Thyroid gland (tissue), 4 donors: ENCODE results near the gene PLCD4.
A peak's percentile ranks its signal among the peaks of the same experiment; 100 is the strongest.

ENCODE experiments used
- CTCF ChIP-seq, 6 experiments: fragments of 200-600 bp in 3 of 6; fragments of 450-650 bp in 3 of 6; sonication (generic) in 3 of 6; IDR thresholded peaks; one replicate each; pipeline ENCODE4 v1.5.1; 2016 to 2019; ENCODE audit warnings: antibody characterized with exemption in 6 of 6, mild to moderate bottlenecking in 2 of 6, inconsistent platforms in 1 of 6, moderate library complexity in 1 of 6
- POLR2A ChIP-seq, 2 donors: fragments of 450-650 bp; IDR thresholded peaks; one replicate each; pipeline ENCODE4 v1.6.1; 2017; ENCODE audit warnings: antibody characterized with exemption in 2 of 2, mild to moderate bottlenecking in 2 of 2, moderate library complexity in 1 of 2

- no peak for TF ChIP-seq POLR2A (IDR thresholded peaks at IDR 0.05)
- TF ChIP-seq CTCF (IDR thresholded peaks at IDR 0.05), result peak; percentile 52 to 85 (median 72)
These were observed 40.5 kb downstream of the PLCD4 start for GRCh38 chr2:218648088-218648786.
